ENCODE data around the gene OSBPL3.

OSBPL3 gene

DNA sequence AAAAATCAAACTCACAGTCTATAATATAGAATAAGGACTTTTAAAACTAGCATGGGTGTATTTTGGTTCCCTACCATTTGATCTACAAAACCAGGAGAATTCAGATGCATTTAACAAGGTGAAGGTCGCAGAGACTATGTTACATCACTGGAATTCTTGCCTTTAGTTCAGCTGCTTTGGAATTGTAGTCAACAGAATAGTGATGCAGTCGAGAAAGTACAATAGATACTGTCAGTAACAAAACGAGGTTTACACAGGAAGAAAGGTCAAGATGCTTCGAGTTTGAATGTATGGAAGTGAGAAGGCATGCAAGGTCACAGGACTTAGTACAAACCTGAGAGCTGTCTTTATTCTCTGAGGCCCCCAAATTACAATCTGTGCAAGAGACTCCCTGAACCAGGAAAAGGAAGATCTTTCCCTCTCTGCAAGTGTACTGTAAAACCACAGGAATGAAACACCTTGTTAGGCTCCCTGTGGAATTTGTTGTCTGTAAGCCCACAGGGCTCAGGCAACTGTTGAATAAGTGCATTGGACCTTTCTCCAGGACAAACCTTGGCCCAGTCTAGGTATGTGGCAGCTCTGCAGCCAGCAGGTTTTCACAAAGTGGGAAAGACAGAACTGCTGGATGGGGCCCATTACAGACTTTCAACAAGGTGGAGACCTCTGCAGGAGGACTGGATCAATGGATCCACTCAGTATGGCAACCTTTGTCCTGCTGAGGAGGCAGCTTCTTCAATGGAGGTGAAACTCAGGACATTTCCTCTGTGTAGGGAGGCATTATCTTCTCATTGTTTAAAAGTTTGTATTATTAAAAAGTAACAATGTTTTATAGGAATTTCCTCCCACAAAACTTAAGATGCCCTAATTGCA, 121.6 kb downstream of the OSBPL3 start:
- DNase-seq = no peak

DNA sequence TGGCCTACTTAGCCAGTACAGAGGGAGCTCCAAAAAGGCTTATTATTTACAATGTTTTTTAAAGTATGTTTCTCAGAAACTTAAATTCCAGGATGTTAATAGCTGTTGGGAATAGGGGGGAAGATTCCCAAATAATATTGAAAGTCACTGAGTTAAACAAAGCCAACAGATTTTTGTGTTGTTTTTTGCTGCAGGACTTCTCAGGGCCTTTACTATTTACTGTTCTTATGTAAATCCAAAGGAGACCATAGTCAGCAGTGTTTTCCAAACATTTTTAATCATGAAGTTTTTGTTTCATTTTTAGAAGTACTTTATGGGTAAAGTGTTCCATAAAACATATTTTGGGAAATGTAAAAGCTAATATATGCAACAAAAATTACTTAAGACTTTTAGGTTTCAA, 122.4 kb downstream of the OSBPL3 start:
- no peak for DNase-seq

DNA sequence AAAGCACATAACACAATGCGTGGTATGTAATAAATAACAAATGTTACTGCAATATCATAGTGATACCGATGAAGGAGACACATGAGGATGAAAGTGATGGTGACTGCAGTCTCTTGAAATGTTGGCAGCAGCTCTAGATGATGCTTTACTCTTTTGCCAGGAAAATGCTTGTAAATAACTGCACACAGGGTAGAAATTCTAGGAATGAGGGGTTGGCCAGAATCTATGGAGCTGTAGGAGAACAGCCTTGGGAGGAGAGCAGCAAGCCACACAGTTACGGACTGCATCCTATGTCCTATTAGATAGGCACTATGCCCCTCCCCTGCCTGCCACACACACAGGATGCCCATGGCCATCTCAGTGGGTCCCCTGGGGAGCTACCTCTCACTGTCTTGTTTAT, 125.1 kb downstream of the OSBPL3 start:
- DNase-seq = no peak

DNA sequence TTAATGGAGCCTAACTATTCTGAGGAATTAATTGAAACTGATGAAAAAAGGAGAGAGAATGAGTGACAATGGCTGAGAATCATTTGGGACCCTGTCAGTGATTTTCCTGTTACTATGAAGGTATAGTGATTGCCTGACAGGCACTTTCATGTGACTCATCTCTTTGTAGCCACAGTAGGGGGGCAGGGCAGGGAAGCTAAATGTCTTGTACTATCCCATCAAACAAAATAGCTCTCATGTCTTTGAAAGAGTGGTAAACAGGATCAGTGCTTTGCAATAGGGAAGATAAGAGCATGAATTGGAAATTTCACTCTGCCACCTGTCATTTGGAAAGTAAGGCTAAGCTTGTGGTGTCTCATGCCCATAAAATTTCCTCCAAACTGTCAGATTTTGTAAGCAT, 128.2 kb downstream of the OSBPL3 start:
- no peak for DNase-seq

DNA sequence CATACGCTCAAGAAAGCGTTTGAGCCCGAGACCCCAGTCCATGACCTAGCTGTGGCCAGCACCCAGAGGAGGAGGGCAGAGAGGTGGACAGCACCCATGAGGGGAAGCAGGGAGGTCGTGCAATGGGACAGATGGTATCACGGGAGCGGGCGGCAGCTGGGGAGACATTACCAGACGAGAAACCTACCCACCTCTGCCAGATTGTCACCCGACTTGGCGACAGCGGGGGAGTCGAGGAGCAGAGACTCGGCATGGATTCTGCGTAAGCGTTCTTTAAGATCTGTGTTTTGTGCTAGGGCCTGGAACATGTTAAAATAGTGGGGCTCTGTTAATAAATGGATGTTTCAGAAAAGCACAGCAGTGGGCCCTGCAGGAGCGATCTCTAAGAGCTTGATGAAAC, 131.1 kb downstream of the OSBPL3 start:
- no peak for DNase-seq

DNA sequence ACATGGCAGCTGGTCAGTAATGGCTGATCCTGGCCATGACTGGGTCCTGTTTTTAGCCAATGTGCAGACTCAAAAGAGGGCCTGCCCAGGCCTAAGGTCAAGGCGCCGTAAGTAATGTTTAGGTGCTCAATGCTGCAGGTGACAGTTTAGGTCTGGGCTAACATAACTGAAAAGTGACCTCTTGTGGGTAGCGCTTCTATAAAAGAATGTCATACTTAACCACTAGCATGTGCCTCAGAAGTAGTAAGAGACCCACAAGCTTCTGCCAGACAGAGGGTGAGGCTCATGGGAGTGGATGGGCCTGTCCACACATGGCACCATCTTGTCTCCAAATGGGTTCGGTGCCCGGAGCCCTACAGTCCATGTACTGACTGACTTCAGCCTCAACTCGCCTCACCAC, 132.2 kb downstream of the OSBPL3 start:
- DNase-seq = no peak

DNA sequence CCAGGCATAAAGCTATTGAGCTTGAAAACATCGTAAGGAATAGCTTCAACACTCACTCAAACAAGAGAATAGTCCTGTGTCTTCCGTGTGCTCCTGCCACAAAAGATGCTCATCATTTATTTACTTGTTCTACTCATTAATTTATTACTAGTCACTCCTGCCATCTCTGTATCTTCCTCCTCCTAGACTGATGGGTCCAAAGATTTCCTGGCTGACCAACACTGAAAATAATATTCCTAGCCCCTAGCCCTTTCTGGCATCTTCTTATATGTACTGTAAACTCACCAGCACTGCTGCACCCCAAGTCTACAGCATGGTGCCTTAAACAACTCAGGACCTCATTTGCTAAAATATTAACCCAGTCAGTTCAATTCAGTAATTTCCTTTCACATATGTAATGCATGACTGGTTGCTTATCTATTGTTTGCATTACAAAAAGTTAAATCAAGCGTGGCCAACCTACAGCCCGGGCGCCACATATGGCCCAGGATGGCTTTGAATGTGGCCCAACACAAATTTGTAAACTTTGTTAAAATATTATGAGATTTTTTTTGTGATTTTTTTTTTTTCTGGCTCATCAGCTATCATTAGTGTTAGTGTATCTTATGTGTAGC, 136.1 kb downstream of the OSBPL3 start:
- no peak for DNase-seq

DNA sequence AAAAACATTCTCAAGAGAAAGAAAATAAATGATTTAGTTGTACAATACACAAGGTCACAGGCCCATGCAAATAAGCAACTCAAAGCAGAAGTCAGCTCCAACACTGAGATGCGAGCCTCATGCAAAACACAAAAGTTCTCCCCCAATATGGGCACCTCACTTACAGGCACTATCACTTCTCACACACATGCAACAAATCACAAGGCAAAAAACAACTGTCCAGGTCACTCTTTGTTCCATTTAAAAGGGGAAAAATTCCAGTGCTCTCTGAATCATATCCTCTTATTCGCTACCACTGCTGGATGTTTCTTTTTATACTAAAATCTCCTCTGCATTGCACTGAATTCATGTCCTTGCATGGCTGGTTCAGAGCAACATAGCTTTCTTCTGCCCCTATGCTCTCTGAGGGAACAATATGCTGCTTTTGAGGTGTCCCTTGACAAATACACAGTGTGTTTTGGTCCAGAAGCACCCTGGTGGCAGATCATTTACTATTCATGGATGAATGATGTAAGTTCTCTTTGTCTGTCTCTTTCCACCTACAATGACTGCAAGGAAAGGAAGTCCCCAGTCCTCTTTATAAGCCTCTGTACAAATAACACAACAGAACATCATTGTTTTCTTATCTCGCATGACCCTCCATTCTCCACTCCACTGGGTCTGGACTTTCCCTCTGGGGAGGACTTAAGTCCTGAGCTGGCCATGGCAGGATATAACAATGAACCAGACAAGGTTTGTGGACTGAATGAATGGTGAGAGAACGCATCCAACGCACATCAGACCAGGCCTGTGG, 137.3 kb downstream of the OSBPL3 start:
- DNase-seq = no peak

DNA sequence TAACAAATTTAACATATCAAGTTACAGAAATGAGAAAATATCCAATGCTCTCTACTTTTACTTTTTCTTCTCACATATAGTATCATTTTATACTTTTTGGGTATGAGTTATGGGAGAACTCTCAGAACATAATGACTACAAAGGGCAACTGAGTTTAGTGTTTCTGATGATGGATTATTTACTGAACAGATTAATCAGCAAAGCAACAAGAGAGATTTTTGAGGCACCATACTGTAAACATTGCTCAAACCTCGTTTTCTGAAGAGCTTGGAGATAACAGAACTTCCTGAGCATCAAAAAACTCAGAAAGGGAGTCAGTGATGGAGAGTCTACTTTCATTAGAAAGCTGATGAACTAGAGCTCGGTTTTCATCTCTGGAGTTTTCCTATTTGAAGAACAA, 137.9 kb downstream of the OSBPL3 start:
- DNase-seq = no peak

DNA sequence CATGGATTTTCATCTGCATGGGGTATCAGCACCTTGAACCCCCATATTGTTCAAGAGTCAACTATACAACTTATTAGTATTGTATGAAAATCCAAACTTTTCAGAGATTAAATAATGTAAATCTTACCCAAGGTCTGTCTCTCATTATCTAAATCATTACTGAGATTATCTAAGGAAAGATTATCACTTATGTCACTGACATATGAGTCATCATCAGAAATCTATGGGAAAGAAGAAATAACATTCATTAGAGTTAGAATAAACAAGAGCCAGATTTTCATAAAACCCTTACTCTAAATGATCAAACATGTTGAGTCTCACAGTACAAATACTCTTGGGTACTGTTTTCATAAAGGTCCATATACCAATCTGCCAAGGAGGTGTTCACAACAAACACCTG, 139.4 kb downstream of the OSBPL3 start:
- DNase-seq = no peak

DNA sequence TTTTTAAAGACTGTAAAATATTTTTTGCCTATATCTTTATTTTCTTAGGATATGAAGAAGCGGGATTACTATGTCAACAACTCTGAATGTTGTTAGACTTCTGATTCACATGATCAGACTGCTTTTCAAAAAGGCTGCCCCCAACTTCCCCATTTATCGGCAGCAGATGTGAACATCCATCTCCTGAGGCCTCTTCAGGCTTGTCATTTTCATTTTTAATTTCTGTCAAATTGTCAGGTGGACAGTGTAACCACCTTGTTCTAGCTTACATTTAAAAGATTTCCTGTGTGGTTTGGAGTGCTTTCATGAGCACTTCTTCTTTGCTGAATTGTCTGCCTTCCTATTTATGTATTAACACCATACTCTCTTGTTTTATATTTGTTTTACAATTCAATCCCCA, 143.9 kb downstream of the OSBPL3 start:
- DNase-seq = peak; percentile 49

DNA sequence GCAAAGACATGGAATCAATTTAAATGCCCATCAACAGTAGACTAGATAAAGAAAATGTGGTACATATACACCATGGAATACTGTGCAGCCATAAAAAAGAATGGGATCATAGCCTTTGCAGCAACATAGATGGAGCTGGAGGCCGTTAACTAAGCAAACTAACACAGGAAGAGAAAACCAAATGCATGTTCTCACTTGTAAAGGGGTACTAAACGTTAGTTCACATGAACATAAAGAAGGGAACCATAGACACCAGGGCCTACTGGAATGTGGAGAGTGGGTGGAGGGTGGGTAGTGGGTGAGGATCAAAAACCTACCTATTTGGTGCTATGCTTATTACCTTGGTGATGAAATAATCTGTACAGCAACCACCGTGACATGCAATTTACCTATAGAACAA, 144.3 kb downstream of the OSBPL3 start:
- DNase-seq = no peak

DNA sequence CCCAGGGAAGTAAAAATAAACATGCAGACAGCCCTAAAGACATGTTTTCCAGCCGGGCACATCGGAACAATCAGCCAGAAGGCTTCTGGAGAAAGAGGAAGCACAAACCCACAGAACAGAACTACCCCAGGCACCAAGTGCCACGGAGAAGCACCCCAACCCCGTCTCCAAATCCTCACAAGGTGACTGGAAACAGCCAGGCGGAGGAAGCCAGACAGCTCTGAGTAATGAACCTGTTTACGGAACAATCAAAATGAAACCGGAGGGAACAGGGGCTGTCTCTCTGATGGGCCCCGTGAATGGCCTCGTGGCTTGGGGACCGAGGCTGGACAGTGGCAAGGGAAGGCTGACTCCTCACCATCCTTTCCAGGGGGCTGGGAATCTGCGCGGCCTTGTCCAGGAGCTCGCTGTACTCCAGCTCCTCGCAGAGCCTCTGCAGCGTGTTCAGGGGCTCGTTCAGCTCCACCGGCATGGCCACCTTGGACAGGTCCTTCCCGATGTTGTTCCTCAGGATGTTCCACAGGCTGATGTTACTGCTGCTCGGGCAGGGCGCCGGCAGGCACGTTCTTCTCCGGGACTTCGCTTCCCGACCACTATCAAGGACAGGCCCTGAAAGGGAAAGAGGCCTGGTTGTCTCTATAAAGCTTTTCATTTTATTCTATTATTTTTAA, 145.7 kb downstream of the OSBPL3 start:
- peak; percentile 60 for DNase-seq

DNA sequence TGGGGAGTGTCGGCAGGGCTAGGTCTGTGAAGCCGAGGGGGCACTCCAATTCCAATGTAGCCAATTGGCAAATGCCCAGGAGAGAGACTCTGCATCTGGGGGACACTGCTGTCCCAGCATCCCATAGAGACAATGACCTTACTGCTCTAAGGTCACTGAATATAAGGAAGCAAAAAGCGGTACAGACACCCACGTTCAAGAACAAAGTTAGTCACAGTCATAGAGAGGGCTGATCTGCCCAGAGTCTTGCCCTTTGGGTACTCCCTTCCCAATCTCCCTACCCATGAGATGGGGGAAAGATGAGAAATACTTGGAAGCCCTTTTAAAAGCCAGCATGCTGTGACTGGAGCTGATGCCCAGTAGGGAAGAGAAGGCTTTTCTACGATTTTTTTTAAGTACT, 146.4 kb downstream of the OSBPL3 start:
- no peak for DNase-seq

DNA sequence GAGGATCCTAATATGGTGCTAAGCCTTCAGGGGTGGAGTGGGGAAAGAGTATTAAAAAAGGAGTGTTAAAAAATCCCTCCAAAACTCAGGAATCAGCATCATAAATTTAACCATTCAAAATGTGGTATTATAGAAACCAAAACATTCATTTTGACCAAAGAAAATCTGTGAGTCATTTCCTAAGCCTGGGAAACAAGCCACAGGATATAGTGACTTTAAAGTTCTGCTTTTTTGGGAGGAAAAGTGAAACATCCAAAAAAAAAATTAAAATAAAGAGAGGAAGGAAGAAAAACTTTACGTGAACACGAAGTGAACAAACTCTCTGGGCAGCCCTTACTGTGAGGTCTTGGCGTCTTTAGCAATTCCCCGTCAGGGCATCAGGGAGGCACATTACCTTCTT, 148.7 kb downstream of the OSBPL3 start:
- no peak for DNase-seq

DNA sequence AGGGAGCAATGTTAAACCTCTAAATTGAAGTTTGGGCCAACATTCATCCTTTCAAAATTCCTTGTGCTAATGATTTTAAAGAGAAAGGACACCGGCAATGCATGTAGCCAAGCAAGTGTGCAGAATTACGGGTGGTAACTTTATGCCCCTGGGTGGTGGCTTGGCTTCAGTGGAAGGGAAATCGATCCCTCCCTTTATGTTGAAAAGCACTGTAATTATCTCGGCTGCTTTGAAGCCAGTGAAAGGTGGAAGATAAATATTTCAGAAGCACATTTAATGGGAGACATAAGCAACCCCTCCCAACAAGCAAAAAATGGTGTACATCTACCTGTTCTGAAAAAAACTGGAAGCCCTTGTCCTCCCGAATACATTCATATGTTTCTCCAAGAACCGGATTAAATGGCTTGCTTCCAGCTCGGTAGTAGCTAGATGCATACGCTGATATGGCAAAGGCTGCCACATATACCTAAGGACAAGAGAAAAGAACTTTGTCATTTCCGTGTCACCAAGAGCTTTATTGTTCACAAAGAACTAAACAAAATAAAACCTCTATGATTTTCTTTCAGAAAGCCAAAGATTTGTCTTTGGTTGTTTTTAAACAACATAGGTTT, 149.4 kb downstream of the OSBPL3 start:
- DNase-seq = no peak

DNA sequence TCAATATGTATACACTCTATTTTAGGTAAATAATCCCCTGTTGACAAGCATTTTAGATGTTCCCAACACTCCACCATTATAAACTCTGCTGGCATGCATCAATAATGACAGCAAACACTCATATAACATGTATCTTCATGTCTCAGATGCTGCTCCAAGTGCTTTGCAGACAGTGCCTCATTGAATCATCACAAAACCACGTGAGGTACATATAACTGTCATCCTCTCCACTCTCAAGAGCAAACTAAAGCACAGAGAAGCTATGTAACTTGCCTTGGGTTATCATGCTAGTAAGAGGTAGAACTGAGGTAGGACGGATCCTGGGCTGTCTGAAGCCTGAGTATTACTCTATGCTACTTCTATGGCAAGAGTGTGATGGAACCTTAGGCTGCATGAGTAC, 150.2 kb downstream of the OSBPL3 start:
- no peak for DNase-seq

DNA sequence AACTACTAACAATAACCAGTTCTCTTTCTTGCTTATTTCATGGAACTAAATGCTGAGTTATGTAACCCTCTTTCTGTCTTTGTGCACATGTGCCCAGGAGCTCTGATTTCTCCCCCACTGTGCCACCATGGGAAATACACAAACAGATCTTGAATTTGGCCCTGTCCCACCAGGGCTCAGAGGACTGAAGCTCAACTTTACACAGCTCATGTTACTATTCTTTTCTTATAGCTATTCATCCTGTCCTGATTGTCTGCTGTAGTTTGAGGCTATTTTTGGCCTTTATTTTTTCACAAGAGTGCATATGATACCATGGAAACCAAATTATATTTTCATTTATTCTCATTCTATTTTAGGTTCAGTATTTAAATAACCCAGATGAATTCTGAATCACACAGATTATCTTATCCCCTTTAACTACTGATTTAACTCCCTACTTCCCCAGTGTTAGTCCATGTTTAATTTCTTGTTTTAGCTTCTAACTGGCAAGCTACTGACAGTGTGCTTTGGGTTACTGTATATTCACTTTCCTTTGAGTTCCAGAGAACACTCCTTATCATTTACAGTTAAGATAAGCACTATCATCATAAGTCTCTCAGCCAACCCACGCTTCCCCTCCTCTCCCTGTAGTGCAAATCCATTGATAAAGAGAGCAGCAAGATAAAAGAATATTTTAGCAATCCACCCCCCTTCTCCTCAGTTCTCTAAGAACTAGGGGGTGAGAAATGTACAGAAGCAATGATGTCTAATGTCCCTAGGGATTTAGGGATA, 150.9 kb downstream of the OSBPL3 start:
- no peak for DNase-seq

DNA sequence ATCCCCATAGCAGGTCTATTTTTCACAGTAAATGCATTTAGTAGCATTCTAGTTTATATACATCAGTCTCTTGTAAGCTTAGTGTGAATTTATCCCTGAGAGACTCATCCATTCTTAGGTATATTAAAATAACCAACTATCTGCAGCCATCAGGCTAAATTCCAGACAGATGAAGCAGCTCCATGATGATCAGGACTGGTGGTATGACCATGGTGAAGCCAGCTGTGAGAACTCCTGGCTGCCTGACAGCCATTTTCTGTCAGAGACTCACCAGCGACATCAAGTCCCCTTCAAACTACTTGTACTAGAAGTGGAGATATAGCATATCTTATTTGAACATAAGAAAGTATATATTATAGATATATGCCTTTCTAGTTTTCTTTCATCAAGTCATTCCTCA, 152.4 kb downstream of the OSBPL3 start:
- DNase-seq = no peak

DNA sequence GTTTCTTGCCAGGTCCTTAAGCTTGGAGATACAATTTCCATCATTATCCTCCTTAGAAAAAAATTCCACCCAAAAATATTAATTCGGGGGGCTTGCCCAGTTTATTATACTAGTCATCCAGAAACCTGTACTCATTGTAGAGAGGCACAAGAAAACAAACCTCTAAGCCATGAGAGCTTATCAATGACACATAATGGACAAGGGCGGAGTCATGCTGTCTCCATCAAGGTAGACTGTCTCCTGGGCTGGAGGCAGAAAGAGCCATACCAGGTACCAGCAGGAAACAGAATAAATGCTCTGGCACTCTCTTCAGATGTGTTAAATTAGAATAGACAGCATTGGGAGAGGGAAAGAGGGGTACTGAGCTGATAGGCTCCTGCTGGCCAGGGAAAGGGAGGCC, 153.0 kb downstream of the OSBPL3 start:
- DNase-seq = no peak

DNA sequence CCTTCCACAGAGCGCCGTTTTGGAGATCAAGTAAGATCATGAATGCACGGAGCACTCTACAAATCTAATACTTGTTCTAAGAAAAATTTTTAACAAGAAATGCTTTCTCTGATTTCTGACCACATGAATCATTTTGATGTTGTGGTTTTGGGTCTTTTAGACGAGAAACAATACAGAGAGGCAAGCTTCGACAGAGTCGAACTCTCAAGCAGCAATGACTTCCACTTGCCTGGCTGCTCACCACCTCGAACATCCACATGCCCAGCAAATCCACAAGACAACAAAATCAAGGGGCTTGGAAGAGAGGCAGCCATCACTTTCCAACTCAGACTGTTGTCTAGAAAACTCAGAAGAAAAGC, 153.3 kb downstream of the OSBPL3 start:
- DNase-seq = no peak

Measured in CD4-positive, alpha-beta T cell treated with Interleukin-15 for 1 hour (primary cell).